ENCODE measurements around the gene LMAN1L.

- TF ChIP-seq CTCF (IDR thresholded peaks at IDR 0.05; ENCODE audit: borderline replicate concordance, extremely low read depth, low read length, poor library complexity, severe bottlenecking) (no peak), EZH2 (IDR thresholded peaks at IDR 0.05; ENCODE audit: borderline replicate concordance, low read depth, low read length, severe bottlenecking) (no peak)
Measured at GRCh38 chr15:74815121-74815934, 2.7 kb downstream of the LMAN1L start.
